H9 (cell line): ENCODE results near the gene DUSP1. TPM values are rescaled to one million over a fixed set of nuclear protein-coding genes. Genes with fewer than 3 reads are reported as not detected.

Experiments
- DNase-seq: peaks from one replicate; pipeline ENCODE4 v3.0.0-alpha.2; 2017
- H2AFZ ChIP-seq: one replicate; pipeline ENCODE4 v1.6.1; 2013; ENCODE audit warnings: mild to moderate bottlenecking, low read length, control low read depth, moderate library complexity
- H2AK5ac ChIP-seq: 2 replicates; pipeline ENCODE4 v1.6.1; 2013; ENCODE audit warnings: low read length, control low read depth, mixed read lengths; ENCODE audit not compliant: insufficient read length
- H2BK120ac ChIP-seq: one replicate; pipeline ENCODE4 v1.6.1; 2013; ENCODE audit warnings: low read depth, mild to moderate bottlenecking, low read length, control low read depth, inconsistent platforms; ENCODE audit not compliant: poor library complexity, severe bottlenecking
- H2BK12ac ChIP-seq: 2 replicates; pipeline ENCODE4 v1.6.1; 2013; ENCODE audit warnings: low read length, control low read depth, mixed read lengths, low read depth; ENCODE audit not compliant: insufficient read length
- H2BK15ac ChIP-seq: 2 replicates; pipeline ENCODE4 v1.6.1; 2013; ENCODE audit warnings: low read depth, low read length, control low read depth
- H2BK20ac ChIP-seq: one replicate; pipeline ENCODE4 v1.6.1; 2013; ENCODE audit warnings: low read depth, mild to moderate bottlenecking, low read length, control low read depth, inconsistent platforms; ENCODE audit not compliant: poor library complexity, severe bottlenecking
- H2BK5ac ChIP-seq: 2 replicates; pipeline ENCODE4 v1.6.1; 2013; ENCODE audit warnings: low read length, control low read depth, mixed read lengths; ENCODE audit not compliant: insufficient read length
- H3K14ac ChIP-seq: 2 replicates; pipeline ENCODE4 v1.6.1; 2013; ENCODE audit warnings: low read length, control low read depth; ENCODE audit not compliant: insufficient read depth
- H3K18ac ChIP-seq: 2 replicates; pipeline ENCODE4 v1.6.1; 2013; ENCODE audit warnings: low read depth, mild to moderate bottlenecking, mixed read lengths, low read length, control low read depth; ENCODE audit not compliant: insufficient read length
- H3K23ac ChIP-seq: 2 replicates; pipeline ENCODE4 v1.6.1; 2013; ENCODE audit warnings: low read length, control low read depth, mixed read lengths, low read depth; ENCODE audit not compliant: insufficient read length
- H3K23me2 ChIP-seq: 2 replicates; pipeline ENCODE4 v1.6.1; 2013; ENCODE audit warnings: low read depth, mild to moderate bottlenecking, mixed read lengths, low read length, control low read depth; ENCODE audit not compliant: insufficient read length, poor library complexity, severe bottlenecking
- H3K27ac ChIP-seq: 2 replicates; pipeline ENCODE4 v1.5.1; 2013; ENCODE audit warnings: low read length, control low read depth, mixed read lengths, low read depth; ENCODE audit not compliant: insufficient read length
- H3K27me3 ChIP-seq: 2 replicates; pipeline ENCODE4 v1.6.1; 2013; ENCODE audit warnings: low read length, control low read depth, inconsistent platforms; ENCODE audit not compliant: insufficient read depth
- H3K4ac ChIP-seq: 2 replicates; pipeline ENCODE4 v1.6.1; 2013; ENCODE audit warnings: low read depth, mild to moderate bottlenecking, control low read depth, inconsistent platforms, low read length, moderate library complexity
- H3K4me1 ChIP-seq: 2 replicates; pipeline ENCODE4 v1.6.1; 2013; ENCODE audit warnings: low read length, control low read depth, inconsistent platforms; ENCODE audit not compliant: insufficient read depth
- H3K4me2 ChIP-seq: 2 replicates; pipeline ENCODE4 v1.6.1; 2013; ENCODE audit warnings: low read length, control low read depth, mixed read lengths; ENCODE audit not compliant: insufficient read length, insufficient read depth
- H3K56ac ChIP-seq: 2 replicates; pipeline ENCODE4 v1.6.1; 2013; ENCODE audit warnings: low read depth, mild to moderate bottlenecking, mixed read lengths, low read length, control low read depth; ENCODE audit not compliant: insufficient read length
- H3K79me1 ChIP-seq: 2 replicates; pipeline ENCODE4 v1.6.1; 2013; ENCODE audit warnings: low read depth, mild to moderate bottlenecking, moderate library complexity, low read length, control low read depth, inconsistent platforms; ENCODE audit not compliant: insufficient read depth, poor library complexity, severe bottlenecking
- H3K79me2 ChIP-seq: 2 replicates; pipeline ENCODE4 v1.6.1; 2013; ENCODE audit warnings: low read length, control low read depth, inconsistent platforms; ENCODE audit not compliant: insufficient read depth
- H3K9ac ChIP-seq: 2 replicates; pipeline ENCODE4 v1.6.1; 2013; ENCODE audit warnings: low read length, control low read depth, mixed read lengths; ENCODE audit not compliant: insufficient read length; ENCODE audit errors: extremely low read depth
- H3K9me3 ChIP-seq: one replicate; pipeline ENCODE4 v1.6.1; 2013; ENCODE audit warnings: low read depth, low read length, inconsistent platforms; ENCODE audit not compliant: control insufficient read depth
- H3T11ph ChIP-seq: one replicate; pipeline ENCODE4 v1.6.1; 2013; ENCODE audit warnings: mild to moderate bottlenecking, low read length, control low read depth, inconsistent platforms
- H4K20me1 ChIP-seq: one replicate; pipeline ENCODE4 v1.6.1; 2013; ENCODE audit not compliant: control insufficient read depth, insufficient read length, insufficient read depth
- H4K5ac ChIP-seq: 2 replicates; pipeline ENCODE4 v1.6.1; 2013; ENCODE audit warnings: low read depth, mild to moderate bottlenecking, mixed read lengths, low read length, control low read depth; ENCODE audit not compliant: insufficient read length
- H4K8ac ChIP-seq: replicated peaks from 2 replicates; pipeline ENCODE4 v1.6.1; 2013; ENCODE audit warnings: low read length, control low read depth, mixed read lengths, low read depth; ENCODE audit not compliant: insufficient read length
- H4K91ac ChIP-seq: 2 replicates; pipeline ENCODE4 v1.6.1; 2013; ENCODE audit warnings: low read depth, mild to moderate bottlenecking, moderate library complexity, mixed read lengths, low read length, control low read depth; ENCODE audit not compliant: insufficient read length
- H3K27ac Mint-ChIP-seq, 3 experiments: 2 replicates in 2 of 3; 3 replicates in 1 of 3; pipeline ENCODE4 v1.8.0; 2020 to 2021; ENCODE audit warnings: mixed read lengths in 3 of 3, mild to moderate bottlenecking in 1 of 3, moderate library complexity in 1 of 3
- H3K27me3 Mint-ChIP-seq: 2 replicates; pipeline ENCODE4 v1.8.0; 2021; ENCODE audit warnings: low read depth, mild to moderate bottlenecking, moderate library complexity, mixed read lengths
- H3K36me3 Mint-ChIP-seq, 3 experiments: 2 replicates in 2 of 3; 3 replicates in 1 of 3; pipeline ENCODE4 v1.8.0; 2020 to 2021; ENCODE audit warnings: low read depth in 3 of 3, mixed read lengths in 3 of 3; ENCODE audit not compliant: insufficient read depth in 1 of 3
- H3K4me1 Mint-ChIP-seq, 2 experiments: 2 replicates each; pipeline ENCODE4 v1.8.0; 2020; ENCODE audit warnings: mixed read lengths in 2 of 2
- H3K4me3 Mint-ChIP-seq, 2 experiments: 2 replicates in 1 of 2; 3 replicates in 1 of 2; pipeline ENCODE4 v1.8.0; 2020 to 2021; ENCODE audit warnings: mild to moderate bottlenecking in 2 of 2, mixed read lengths in 2 of 2, moderate library complexity in 1 of 2
- H3K9me3 Mint-ChIP-seq, 2 experiments: 2 replicates in 1 of 2; 3 replicates in 1 of 2; pipeline ENCODE4 v1.8.0; 2020; ENCODE audit warnings: mild to moderate bottlenecking in 2 of 2, mixed read lengths in 2 of 2, moderate library complexity in 1 of 2
- WGBS: extraction: QIAGEN DNeasy Blood & Tissue Kit; methylation state at CpG from one replicate; pipeline ENCODE4 v1.1.7; 2013; ENCODE audit warnings: missing lambda C conversion rate, low lambda C conversion rate, mixed read lengths; ENCODE audit not compliant: insufficient read length; ENCODE audit errors: extremely low coverage; 5-methylcytosine and 5-hydroxymethylcytosine counted together
- total RNA-seq: library from RNA; stranded (reverse); gene quantifications from 2 replicates; pipeline ENCODE4 v1.2.1, GENCODE V29; 2021
- TF ChIP-seq, protein P1 (sequence below): fragments of 200-600 bp; sonication (generic); conservative IDR thresholded peaks from 3 replicates; pipeline ENCODE4 v1.8.0; 2021; ENCODE audit warnings: antibody characterized with exemption, mild to moderate bottlenecking

The DUSP1 gene
- total RNA-seq, 1 experiment from 2014 or later: 10.9 TPM

DNA sequence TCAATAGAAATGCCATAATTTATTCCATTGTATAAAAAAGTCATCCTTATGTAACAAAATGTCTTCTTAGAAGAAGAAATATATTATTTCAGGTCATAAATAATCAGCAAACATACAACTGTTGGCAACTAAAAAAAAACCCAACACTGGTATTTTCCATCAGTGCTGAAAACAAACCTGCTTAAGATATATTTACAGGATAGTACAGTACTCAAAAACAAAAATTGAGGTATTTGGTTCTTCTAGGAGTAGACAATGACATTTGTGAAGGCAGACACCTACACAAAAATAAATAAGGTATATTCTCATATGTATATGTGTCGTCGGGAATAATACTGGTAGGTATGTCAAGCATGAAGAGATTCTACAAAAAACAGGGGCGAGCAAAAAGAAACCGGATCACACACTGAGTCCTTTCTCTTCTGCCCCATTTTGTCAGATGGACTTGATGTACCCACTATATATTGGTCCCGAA lies 2.9 kb downstream of the DUSP1 start:
- no peak overlapping the region for H2BK5ac ChIP-seq
- no peak overlapping the region for H3T11ph ChIP-seq
- no peak overlapping the region for H2AFZ ChIP-seq
- peaks cover 11 to 25% (median 23%) of the 10 kb centered on the region in 3 experiments for H3K36me3 Mint-ChIP-seq
- no peaks in the 10 kb centered on the region for H3K79me2 ChIP-seq
- peaks cover 16% of the 10 kb centered on the region for H3K23me2 ChIP-seq
- peaks cover under 1% of the 10 kb centered on the region; the same call in 1 of the 2 replicates for H3K27me3 ChIP-seq
- peaks cover 18% of the 10 kb centered on the region for H3K27me3 Mint-ChIP-seq
- no peaks in the 10 kb centered on the region for H3K9me3 ChIP-seq
- no peak overlapping the region for H3K23ac ChIP-seq
- H2BK20ac ChIP-seq: no peak overlapping the region
- no peak overlapping the region for H3K56ac ChIP-seq
- no CpG with 5 or more reads among the region's 5 CpGs for WGBS
- no peak for DNase-seq
- no peak overlapping the region for H3K4me3 Mint-ChIP-seq
- no peak overlapping the region for H2AK5ac ChIP-seq
- H3K9me3 Mint-ChIP-seq: no peaks in the 10 kb centered on the region; a peak in 1 of 5 replicates
- H3K27ac ChIP-seq: no peak overlapping the region
- no peak overlapping the region for H2BK15ac ChIP-seq
- H2BK120ac ChIP-seq: no peak overlapping the region
- H3K79me1 ChIP-seq: no peaks in the 10 kb centered on the region
- H3K18ac ChIP-seq: no peak overlapping the region
- no peak overlapping the region for H3K9ac ChIP-seq
- H4K91ac ChIP-seq: no peak overlapping the region
- H3K27ac Mint-ChIP-seq: no peak overlapping the region
- H4K5ac ChIP-seq: no peak overlapping the region
- no peaks in the 10 kb centered on the region for H3K4me1 ChIP-seq
- no peak overlapping the region for H2BK12ac ChIP-seq
- TF ChIP-seq, protein P1, sequence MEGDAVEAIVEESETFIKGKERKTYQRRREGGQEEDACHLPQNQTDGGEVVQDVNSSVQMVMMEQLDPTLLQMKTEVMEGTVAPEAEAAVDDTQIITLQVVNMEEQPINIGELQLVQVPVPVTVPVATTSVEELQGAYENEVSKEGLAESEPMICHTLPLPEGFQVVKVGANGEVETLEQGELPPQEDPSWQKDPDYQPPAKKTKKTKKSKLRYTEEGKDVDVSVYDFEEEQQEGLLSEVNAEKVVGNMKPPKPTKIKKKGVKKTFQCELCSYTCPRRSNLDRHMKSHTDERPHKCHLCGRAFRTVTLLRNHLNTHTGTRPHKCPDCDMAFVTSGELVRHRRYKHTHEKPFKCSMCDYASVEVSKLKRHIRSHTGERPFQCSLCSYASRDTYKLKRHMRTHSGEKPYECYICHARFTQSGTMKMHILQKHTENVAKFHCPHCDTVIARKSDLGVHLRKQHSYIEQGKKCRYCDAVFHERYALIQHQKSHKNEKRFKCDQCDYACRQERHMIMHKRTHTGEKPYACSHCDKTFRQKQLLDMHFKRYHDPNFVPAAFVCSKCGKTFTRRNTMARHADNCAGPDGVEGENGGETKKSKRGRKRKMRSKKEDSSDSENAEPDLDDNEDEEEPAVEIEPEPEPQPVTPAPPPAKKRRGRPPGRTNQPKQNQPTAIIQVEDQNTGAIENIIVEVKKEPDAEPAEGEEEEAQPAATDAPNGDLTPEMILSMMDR: no peak
- no peak overlapping the region for H3K4ac ChIP-seq
- H3K4me1 Mint-ChIP-seq: peaks cover 30 to 45% of the 10 kb centered on the region in 2 experiments
- no peak overlapping the region for H3K14ac ChIP-seq
- no peak overlapping the region for H3K4me2 ChIP-seq
- no peaks in the 10 kb centered on the region for H4K20me1 ChIP-seq
- H4K8ac ChIP-seq: no peak overlapping the region
